ENCODE results near the gene EVI2B. TPM values are rescaled to one million over a fixed set of nuclear protein-coding genes. Genes with fewer than 3 reads are reported as not detected.

EVI2B gene
- total and polyA plus RNA-seq, 12 donors, result 0.77 to 14.2 (median 1.8) TPM

DNA sequence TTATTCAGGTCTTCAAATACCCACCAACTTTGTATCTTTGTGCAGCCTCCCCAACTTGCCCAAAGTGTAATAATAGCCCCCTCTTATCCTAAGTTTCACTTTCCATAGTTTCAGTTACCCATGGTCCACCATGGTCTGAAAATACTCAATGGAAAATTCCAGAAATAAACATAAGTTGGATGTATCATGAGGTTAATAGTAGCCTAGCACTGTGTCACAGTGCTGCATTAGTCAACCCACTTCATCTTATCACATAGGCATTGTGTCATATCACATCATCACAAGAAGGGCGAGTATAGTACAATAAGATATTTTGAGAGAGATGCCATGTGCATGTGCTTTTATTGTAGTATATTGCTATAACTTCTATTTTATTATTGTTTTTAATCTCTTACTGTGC is 38.7 kb downstream of the EVI2B start:
- 60 to 80% methylated on average over 1 of the region's 1 CpG for WGBS, 2 donors
- DNase-seq (no peak), ATAC-seq (peak in 1 of 8 donors; percentile 41)
- Histone ChIP-seq H3K36me3 (peaks cover 0 to 73% (median 9%) of the 10 kb centered on the region in 9 donors), H3K4me3 (no peak overlapping the region), H3K9me3 (no peaks in the 10 kb centered on the region), H3K27ac (peak overlapping the region in 2 of 10 donors; percentile 11 to 69), H3K27me3 (no peaks in the 10 kb centered on the region), H3K4me1 (peaks cover 1 to 41% (median 24%) of the 10 kb centered on the region in 9 donors)
- intact Hi-C loops (cut with DNase I), result no loop called here
- TF ChIP-seq, protein P1, sequence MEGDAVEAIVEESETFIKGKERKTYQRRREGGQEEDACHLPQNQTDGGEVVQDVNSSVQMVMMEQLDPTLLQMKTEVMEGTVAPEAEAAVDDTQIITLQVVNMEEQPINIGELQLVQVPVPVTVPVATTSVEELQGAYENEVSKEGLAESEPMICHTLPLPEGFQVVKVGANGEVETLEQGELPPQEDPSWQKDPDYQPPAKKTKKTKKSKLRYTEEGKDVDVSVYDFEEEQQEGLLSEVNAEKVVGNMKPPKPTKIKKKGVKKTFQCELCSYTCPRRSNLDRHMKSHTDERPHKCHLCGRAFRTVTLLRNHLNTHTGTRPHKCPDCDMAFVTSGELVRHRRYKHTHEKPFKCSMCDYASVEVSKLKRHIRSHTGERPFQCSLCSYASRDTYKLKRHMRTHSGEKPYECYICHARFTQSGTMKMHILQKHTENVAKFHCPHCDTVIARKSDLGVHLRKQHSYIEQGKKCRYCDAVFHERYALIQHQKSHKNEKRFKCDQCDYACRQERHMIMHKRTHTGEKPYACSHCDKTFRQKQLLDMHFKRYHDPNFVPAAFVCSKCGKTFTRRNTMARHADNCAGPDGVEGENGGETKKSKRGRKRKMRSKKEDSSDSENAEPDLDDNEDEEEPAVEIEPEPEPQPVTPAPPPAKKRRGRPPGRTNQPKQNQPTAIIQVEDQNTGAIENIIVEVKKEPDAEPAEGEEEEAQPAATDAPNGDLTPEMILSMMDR (IDR thresholded peaks at IDR 0.05), result no peak

DNA sequence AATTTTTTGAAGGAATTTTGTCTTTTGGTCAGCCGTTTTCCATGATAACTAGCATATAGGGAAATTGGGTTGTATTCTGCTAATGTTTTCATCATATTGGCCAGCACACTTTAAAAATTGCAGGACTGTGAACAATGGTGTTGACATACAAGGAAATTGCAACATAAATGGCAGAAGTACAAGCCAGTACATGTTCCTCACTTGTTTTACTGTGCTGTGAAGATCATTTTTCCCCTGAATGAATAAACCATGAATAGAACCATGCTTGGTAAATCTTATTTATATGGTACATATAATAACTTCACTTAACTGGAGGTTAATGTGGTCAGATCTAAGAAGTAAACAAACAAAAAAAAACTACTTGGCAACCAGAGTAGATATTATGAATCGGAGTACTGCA is 39.6 kb downstream of the EVI2B start:
- WGBS, 2 donors, result 72 to 76% methylated on average over 2 of the region's 2 CpGs
- intact Hi-C loops (cut with DNase I), result no loop called here
- H3K27ac ChIP-seq, result peak overlapping the region in 3 of 10 donors; percentile 11 to 69 (median 15)

DNA sequence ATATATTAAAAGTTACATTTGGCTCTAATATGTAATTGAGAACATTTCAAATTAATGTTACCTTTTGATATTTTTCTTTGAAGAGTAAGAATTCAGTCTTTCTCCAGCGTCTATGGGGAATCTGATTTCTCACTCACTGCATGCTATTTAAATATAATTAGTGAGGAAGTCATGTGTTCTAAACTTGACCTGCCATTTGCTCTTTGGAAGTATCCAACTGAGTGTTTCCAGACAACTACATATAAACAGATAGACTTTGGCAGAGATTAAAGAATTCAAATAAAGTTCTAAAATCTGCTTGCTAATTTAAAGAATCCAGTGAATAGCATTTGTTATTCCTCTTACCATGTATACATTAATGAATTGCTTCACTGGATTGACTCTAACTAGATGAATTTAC is 40.3 kb downstream of the EVI2B start:
- Histone ChIP-seq H3K27ac (peak overlapping the region in 2 of 10 donors; percentile 15 to 69), H3K27me3 (no peaks in the 10 kb centered on the region), H3K9me3 (no peaks in the 10 kb centered on the region), H3K36me3 (peaks cover 0 to 73% (median 9%) of the 10 kb centered on the region in 9 donors), H3K4me3 (no peak overlapping the region), H3K4me1 (peaks cover 13 to 57% (median 40%) of the 10 kb centered on the region in 9 donors)
- TF ChIP-seq, protein P1 (IDR thresholded peaks at IDR 0.05), result no peak
- intact Hi-C loops (cut with DNase I), result no loop called here
- DNase-seq (no peak), ATAC-seq (no peak)
- 55 to 66% methylated on average over 1 of the region's 1 CpG for WGBS, 2 donors

More for the DNA sequence above, 39.6 kb downstream of the EVI2B start:
- Histone ChIP-seq H3K9me3 (no peaks in the 10 kb centered on the region), H3K36me3 (peaks cover 0 to 73% (median 9%) of the 10 kb centered on the region in 9 donors), H3K4me3 (no peak overlapping the region), H3K27me3 (no peaks in the 10 kb centered on the region), H3K4me1 (peaks cover 10 to 49% (median 32%) of the 10 kb centered on the region in 9 donors)
- TF ChIP-seq, protein P1 (IDR thresholded peaks at IDR 0.05), result no peak
- ATAC-seq, result peak in 6 of 8 donors; percentile 55 to 85 (median 74)
- no peak for DNase-seq

DNA sequence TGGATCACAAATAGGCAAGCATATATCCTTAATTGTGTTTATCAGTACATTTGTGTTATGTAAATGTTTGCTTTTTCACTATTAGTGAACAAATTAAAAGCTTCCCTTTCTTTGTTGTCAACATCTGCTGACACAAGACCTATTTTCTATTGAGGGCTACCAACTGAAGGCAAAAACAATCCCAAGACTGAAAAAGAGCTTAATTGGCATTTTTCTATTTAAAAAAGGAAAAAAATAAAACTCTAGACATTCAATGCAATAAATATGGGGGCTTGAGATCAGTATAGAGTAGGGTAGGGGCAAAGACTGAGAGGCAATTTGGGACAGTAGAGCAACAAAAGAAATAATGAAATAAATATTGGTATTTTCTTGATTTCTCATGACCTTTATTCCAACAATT is 41.1 kb downstream of the EVI2B start:
- Histone ChIP-seq H3K36me3 (peaks cover 0 to 73% (median 7%) of the 10 kb centered on the region in 9 donors), H3K27me3 (no peaks in the 10 kb centered on the region), H3K9me3 (no peaks in the 10 kb centered on the region), H3K4me3 (no peak overlapping the region), H3K4me1 (peaks cover 13 to 59% (median 45%) of the 10 kb centered on the region in 9 donors), H3K27ac (peak overlapping the region in 1 of 10 donors; percentile 69)
- DNase-seq, result no peak
- no peak for ATAC-seq
- intact Hi-C loops (cut with DNase I), result no loop called here
- TF ChIP-seq, protein P1 (IDR thresholded peaks at IDR 0.05), result no peak

All from heart right ventricle (tissue), 16 donors.